GM12878 (cell line): Measurements from ENCODE around the gene S1PR4.

Source experiments
- EP300 ChIP-seq, 2 experiments: fragments of 150-350 bp in 1 of 2; IDR thresholded peaks; 2 replicates each; pipeline ENCODE4 v1.6.1; 2011 to 2012; ENCODE audit warnings: low read depth in 2 of 2, low read length in 2 of 2, borderline replicate concordance in 1 of 2, improper control_type of control experiment in 1 of 2, inconsistent platforms in 1 of 2; ENCODE audit not compliant: control insufficient read depth in 1 of 2
- EZH2 ChIP-seq: IDR thresholded peaks from 2 replicates; pipeline ENCODE4 v1.6.1; 2012; ENCODE audit warnings: low read depth, mild to moderate bottlenecking, control low read depth, inconsistent platforms, low read length, borderline replicate concordance; ENCODE audit not compliant: control insufficient read depth
- MTA2 ChIP-seq: fragments of 450-650 bp; IDR thresholded peaks from 2 replicates; pipeline ENCODE4 v1.6.1; 2016; ENCODE audit warnings: low read depth, mild to moderate bottlenecking, moderate library complexity
- MYC ChIP-seq: IDR thresholded peaks from 2 replicates; pipeline ENCODE4 v1.6.1; 2011; ENCODE audit warnings: mild to moderate bottlenecking, low read length, moderate library complexity, inconsistent platforms; ENCODE audit not compliant: insufficient read depth, insufficient replicate concordance, insufficient read length, severe bottlenecking
- NFYB ChIP-seq: IDR thresholded peaks from 2 replicates; pipeline ENCODE4 v1.6.1; 2011; ENCODE audit warnings: low read depth, mild to moderate bottlenecking, low read length, improper control_type of control experiment, moderate library complexity; ENCODE audit not compliant: insufficient read depth
- NR2C1 ChIP-seq: fragments of 450-650 bp; IDR thresholded peaks from 2 replicates; pipeline ENCODE4 v1.6.1; 2017; ENCODE audit warnings: antibody characterized with exemption, mild to moderate bottlenecking, moderate library complexity
- NR2C2 ChIP-seq: IDR thresholded peaks from 2 replicates; pipeline ENCODE4 v1.6.1; 2011; ENCODE audit warnings: borderline replicate concordance, low read depth; ENCODE audit not compliant: control insufficient read depth, insufficient read length
- POLR2A ChIP-seq: IDR thresholded peaks from 2 replicates; pipeline ENCODE4 v1.6.1; 2011; ENCODE audit warnings: low read depth, mild to moderate bottlenecking, low read length
- SUZ12 ChIP-seq: fragments of 200-600 bp; sonication (generic); IDR thresholded peaks from one replicate; pipeline ENCODE4 v1.6.1; 2018; ENCODE audit warnings: antibody characterized with exemption, mild to moderate bottlenecking; ENCODE audit not compliant: unreplicated experiment
- TCF12 ChIP-seq: IDR thresholded peaks from 2 replicates; pipeline ENCODE4 v1.6.1; 2011; ENCODE audit warnings: low read depth, mild to moderate bottlenecking, low read length
- TF ChIP-seq, protein P1 (sequence below), 3 experiments: IDR thresholded peaks in 2 of 3; conservative IDR thresholded peaks in 1 of 3; 2 replicates each; pipeline ENCODE4 v1.5.1; 2011; ENCODE audit warnings: low read depth in 3 of 3, low read length in 3 of 3, mild to moderate bottlenecking in 3 of 3, control low read depth in 2 of 3, moderate library complexity in 2 of 3, inconsistent platforms in 1 of 3, mixed read lengths in 1 of 3; ENCODE audit not compliant: control insufficient read depth in 2 of 3, insufficient read depth in 1 of 3; ENCODE audit errors: extremely low read depth in 1 of 3
- TF ChIP-seq, protein P2 (sequence below): IDR thresholded peaks from 2 replicates; pipeline ENCODE4 v1.6.1; 2012; ENCODE audit warnings: mild to moderate bottlenecking, low read depth, low read length
- TF ChIP-seq, protein P3 (sequence below): fragments of 450-650 bp; IDR thresholded peaks from 2 replicates; pipeline ENCODE4 v1.6.1; 2017; ENCODE audit warnings: mild to moderate bottlenecking, low read depth, inconsistent platforms; ENCODE audit not compliant: poor library complexity, severe bottlenecking
- TF ChIP-seq, protein P4 (sequence below): IDR thresholded peaks from 2 replicates; pipeline ENCODE4 v1.6.1; 2012; ENCODE audit warnings: low read depth, low read length, improper control_type of control experiment

DNA sequence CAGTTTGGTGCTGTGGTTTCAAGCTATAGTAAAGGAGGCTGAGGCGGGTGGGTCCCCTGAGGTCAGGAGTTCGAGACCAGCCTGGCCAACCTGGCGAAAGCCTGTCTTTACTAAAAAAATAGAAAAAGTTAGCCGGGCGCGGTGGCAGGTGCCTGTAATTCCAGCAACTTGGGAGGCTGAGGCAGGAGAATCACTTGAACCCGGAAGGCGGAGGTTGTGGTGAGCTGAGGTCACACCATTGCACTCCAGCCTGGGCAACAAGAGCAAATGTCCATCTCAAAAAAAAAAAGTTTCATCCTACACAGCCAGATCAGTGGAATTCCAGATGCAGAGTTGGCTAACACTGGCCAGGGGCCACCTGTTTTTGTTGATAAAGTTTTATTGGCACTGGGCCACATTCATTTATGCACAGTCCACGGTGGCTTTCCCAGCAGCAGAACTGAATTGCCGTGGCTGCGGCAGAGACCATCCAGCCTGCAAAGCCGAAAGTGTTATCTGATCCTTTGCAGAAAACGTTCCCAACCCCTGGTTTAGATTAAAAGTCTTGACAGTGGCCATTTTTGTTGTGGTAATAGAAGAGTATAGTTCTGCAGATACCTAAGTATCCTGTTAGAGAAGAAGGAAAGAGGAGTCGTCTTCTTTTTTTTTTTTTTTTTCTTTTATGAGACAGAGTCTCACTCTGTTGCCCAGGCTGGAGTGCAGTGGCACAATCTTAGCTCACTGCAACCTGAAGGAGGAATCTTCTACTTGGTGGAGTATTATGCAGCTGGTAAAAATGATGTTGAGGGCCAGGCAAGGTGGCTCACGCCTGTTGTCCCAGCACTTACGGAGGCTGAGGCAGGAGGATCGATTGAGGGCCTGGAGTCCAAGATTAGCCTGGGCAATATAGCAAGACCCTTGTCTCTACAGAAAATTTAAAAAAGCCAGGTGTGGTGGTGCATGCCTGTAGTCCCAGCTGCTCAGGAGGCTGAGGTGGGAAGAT, 15.8 kb downstream of the S1PR4 start:
- TF ChIP-seq EP300 (IDR thresholded peaks at IDR 0.05; ENCODE audit: borderline replicate concordance in 1 of 2, control insufficient read depth in 1 of 2, low read depth in 2 of 2, low read length in 2 of 2) (no peak), EZH2 (no peak), MYC (no peak), SUZ12 (no peak), POLR2A (no peak), MTA2 (no peak), NR2C2 (no peak), NR2C1 (no peak), NFYB (no peak), TCF12 (no peak)
- TF ChIP-seq, protein P1, sequence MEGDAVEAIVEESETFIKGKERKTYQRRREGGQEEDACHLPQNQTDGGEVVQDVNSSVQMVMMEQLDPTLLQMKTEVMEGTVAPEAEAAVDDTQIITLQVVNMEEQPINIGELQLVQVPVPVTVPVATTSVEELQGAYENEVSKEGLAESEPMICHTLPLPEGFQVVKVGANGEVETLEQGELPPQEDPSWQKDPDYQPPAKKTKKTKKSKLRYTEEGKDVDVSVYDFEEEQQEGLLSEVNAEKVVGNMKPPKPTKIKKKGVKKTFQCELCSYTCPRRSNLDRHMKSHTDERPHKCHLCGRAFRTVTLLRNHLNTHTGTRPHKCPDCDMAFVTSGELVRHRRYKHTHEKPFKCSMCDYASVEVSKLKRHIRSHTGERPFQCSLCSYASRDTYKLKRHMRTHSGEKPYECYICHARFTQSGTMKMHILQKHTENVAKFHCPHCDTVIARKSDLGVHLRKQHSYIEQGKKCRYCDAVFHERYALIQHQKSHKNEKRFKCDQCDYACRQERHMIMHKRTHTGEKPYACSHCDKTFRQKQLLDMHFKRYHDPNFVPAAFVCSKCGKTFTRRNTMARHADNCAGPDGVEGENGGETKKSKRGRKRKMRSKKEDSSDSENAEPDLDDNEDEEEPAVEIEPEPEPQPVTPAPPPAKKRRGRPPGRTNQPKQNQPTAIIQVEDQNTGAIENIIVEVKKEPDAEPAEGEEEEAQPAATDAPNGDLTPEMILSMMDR (IDR thresholded peaks at IDR 0.05 in 2 of 3, conservative IDR thresholded peaks at IDR 0.05 in 1 of 3; ENCODE audit: control insufficient read depth in 2 of 3, extremely low read depth in 1 of 3, insufficient read depth in 1 of 3, low read depth in 3 of 3, low read length in 3 of 3), result no peak
- TF ChIP-seq, protein P2, sequence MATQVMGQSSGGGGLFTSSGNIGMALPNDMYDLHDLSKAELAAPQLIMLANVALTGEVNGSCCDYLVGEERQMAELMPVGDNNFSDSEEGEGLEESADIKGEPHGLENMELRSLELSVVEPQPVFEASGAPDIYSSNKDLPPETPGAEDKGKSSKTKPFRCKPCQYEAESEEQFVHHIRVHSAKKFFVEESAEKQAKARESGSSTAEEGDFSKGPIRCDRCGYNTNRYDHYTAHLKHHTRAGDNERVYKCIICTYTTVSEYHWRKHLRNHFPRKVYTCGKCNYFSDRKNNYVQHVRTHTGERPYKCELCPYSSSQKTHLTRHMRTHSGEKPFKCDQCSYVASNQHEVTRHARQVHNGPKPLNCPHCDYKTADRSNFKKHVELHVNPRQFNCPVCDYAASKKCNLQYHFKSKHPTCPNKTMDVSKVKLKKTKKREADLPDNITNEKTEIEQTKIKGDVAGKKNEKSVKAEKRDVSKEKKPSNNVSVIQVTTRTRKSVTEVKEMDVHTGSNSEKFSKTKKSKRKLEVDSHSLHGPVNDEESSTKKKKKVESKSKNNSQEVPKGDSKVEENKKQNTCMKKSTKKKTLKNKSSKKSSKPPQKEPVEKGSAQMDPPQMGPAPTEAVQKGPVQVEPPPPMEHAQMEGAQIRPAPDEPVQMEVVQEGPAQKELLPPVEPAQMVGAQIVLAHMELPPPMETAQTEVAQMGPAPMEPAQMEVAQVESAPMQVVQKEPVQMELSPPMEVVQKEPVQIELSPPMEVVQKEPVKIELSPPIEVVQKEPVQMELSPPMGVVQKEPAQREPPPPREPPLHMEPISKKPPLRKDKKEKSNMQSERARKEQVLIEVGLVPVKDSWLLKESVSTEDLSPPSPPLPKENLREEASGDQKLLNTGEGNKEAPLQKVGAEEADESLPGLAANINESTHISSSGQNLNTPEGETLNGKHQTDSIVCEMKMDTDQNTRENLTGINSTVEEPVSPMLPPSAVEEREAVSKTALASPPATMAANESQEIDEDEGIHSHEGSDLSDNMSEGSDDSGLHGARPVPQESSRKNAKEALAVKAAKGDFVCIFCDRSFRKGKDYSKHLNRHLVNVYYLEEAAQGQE, result no peak
- TF ChIP-seq, protein P3, sequence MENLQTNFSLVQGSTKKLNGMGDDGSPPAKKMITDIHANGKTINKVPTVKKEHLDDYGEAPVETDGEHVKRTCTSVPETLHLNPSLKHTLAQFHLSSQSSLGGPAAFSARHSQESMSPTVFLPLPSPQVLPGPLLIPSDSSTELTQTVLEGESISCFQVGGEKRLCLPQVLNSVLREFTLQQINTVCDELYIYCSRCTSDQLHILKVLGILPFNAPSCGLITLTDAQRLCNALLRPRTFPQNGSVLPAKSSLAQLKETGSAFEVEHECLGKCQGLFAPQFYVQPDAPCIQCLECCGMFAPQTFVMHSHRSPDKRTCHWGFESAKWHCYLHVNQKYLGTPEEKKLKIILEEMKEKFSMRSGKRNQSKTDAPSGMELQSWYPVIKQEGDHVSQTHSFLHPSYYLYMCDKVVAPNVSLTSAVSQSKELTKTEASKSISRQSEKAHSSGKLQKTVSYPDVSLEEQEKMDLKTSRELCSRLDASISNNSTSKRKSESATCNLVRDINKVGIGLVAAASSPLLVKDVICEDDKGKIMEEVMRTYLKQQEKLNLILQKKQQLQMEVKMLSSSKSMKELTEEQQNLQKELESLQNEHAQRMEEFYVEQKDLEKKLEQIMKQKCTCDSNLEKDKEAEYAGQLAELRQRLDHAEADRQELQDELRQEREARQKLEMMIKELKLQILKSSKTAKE, result no peak
- TF ChIP-seq, protein P4, sequence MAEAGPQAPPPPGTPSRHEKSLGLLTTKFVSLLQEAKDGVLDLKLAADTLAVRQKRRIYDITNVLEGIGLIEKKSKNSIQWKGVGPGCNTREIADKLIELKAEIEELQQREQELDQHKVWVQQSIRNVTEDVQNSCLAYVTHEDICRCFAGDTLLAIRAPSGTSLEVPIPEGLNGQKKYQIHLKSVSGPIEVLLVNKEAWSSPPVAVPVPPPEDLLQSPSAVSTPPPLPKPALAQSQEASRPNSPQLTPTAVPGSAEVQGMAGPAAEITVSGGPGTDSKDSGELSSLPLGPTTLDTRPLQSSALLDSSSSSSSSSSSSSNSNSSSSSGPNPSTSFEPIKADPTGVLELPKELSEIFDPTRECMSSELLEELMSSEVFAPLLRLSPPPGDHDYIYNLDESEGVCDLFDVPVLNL, result no peak
